ENCODE measurements around the gene WDFY2. TPM values are rescaled to one million over a fixed set of nuclear protein-coding genes. Genes with fewer than 3 reads are reported as not detected.

The WDFY2 gene
- polyA plus RNA-seq, 3 donors = 6.5 to 40.1 (median 9.1) TPM

DNA sequence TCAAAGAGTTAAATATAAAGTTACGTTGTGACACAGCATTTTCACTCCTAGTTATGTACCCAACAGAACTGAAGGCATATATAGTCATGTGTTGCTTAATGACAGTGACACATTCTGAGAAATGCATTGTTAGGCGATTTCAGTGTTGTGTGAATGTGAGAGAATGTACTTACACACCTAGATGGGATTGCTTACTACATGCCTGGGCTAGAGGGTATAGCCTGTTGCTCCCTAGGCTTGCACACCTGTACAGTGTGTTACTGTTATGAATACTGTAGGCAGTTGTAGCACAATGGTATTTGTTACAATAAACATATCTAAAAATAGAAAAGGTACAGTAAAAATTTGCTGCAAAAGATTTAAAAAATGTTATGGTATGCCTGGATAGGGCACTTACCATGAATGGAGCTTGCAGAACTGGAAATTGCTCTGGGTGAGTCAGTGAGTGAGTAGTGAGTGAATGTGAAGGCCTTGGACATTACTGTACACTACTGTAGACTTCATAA, 130.5 kb downstream of the WDFY2 start:
- Histone ChIP-seq H3K4me1 (ENCODE audit: control insufficient read depth in 1 of 2, insufficient read depth in 2 of 2, low read length in 2 of 2) (peaks cover 10 to 11% of the 10 kb centered on the region in 2 donors), H3K4me3 (replicated peaks in 1 of 3; ENCODE audit: low read depth in 2 of 3, low read length in 3 of 3) (no peak overlapping the region), H3K36me3 (replicated peaks in 1 of 2; ENCODE audit: control insufficient read depth in 1 of 2, insufficient read depth in 2 of 2, low read length in 2 of 2) (peaks cover 13 to 26% of the 10 kb centered on the region in 2 donors), H3K4me2 (replicated peaks; ENCODE audit: extremely low read depth, low read length, poor library complexity, severe bottlenecking) (peak overlapping the region; percentile 26), H3K9ac (ENCODE audit: insufficient read depth, low read length, poor library complexity, severe bottlenecking) (peak overlapping the region; percentile 27), H2AFZ (ENCODE audit: insufficient read depth, low read depth, low read length, poor library complexity, severe bottlenecking) (no peak overlapping the region), H3K79me2 (ENCODE audit: insufficient read depth, low read length) (peaks cover 38% of the 10 kb centered on the region), H3K27me3 (ENCODE audit: control insufficient read depth in 2 of 2, insufficient read depth in 2 of 2, low read length in 2 of 2) (no peaks in the 10 kb centered on the region), H4K20me1 (ENCODE audit: insufficient read depth, low read length) (peaks cover 22% of the 10 kb centered on the region), H3K9me3 (replicated peaks in 1 of 2; ENCODE audit: control insufficient read depth in 1 of 2, insufficient read depth in 1 of 2, low read length in 2 of 2) (no peaks in the 10 kb centered on the region), H3K27ac (ENCODE audit: low read depth in 1 of 2, low read length in 2 of 2) (peak overlapping the region; percentile 56 to 77)
- H3K27me3 Mint-ChIP-seq (ENCODE audit: low read depth in 3 of 3) = no peaks in the 10 kb centered on the region
- peaks cover 0 to 3% (median 0%) of the 10 kb centered on the region in 7 donors for H3K9me3 Mint-ChIP-seq
- no peak overlapping the region for H3K4me3 Mint-ChIP-seq
- intact Hi-C loops (cut with micrococcal nuclease) = no loop called here
- peaks cover 14 to 27% of the 10 kb centered on the region in 2 donors for H3K36me3 Mint-ChIP-seq
- H3K27ac Mint-ChIP-seq = peak overlapping the region; percentile 86 to 95 (median 91)
- peaks cover 16% of the 10 kb centered on the region for H3K4me1 Mint-ChIP-seq
- no CpG with 5 or more reads among the region's 2 CpGs for WGBS (ENCODE audit: insufficient coverage)
- TF ChIP-seq, protein P1, sequence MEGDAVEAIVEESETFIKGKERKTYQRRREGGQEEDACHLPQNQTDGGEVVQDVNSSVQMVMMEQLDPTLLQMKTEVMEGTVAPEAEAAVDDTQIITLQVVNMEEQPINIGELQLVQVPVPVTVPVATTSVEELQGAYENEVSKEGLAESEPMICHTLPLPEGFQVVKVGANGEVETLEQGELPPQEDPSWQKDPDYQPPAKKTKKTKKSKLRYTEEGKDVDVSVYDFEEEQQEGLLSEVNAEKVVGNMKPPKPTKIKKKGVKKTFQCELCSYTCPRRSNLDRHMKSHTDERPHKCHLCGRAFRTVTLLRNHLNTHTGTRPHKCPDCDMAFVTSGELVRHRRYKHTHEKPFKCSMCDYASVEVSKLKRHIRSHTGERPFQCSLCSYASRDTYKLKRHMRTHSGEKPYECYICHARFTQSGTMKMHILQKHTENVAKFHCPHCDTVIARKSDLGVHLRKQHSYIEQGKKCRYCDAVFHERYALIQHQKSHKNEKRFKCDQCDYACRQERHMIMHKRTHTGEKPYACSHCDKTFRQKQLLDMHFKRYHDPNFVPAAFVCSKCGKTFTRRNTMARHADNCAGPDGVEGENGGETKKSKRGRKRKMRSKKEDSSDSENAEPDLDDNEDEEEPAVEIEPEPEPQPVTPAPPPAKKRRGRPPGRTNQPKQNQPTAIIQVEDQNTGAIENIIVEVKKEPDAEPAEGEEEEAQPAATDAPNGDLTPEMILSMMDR (IDR thresholded peaks at IDR 0.05) = no peak
- DNase-seq = peak; percentile 68 to 83 (median 79)

DNA sequence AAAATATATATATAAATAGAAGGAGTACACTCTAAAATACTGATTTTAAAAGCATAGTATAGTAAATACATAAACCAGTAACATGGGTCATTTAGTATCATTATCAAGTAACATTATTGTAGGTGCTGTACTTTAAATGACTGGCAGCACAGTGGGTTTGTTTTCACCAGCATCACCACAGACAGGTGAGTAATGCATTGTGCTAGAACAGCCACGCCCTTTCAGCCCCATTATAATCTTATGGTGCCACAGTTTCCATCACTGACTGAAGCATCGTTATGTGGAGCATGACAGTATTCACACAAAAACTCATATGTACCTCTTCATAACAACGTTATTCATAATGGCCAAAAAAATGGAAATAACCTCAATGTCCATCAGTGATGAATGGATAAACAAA, 131.4 kb downstream of the WDFY2 start:
- no peaks in the 10 kb centered on the region for H3K9me3 ChIP-seq (replicated peaks in 1 of 2; ENCODE audit: control insufficient read depth in 1 of 2, insufficient read depth in 1 of 2, low read length in 2 of 2)
- no CpG with 5 or more reads among the region's 3 CpGs for WGBS (ENCODE audit: insufficient coverage)
- H3K9me3 Mint-ChIP-seq = peaks cover 0 to 3% (median 0%) of the 10 kb centered on the region in 7 donors
- peaks cover 17 to 30% of the 10 kb centered on the region in 2 donors for H3K36me3 Mint-ChIP-seq
- peaks cover 22% of the 10 kb centered on the region for H4K20me1 ChIP-seq (ENCODE audit: insufficient read depth, low read length)
- H3K36me3 ChIP-seq (replicated peaks in 1 of 2; ENCODE audit: control insufficient read depth in 1 of 2, insufficient read depth in 2 of 2, low read length in 2 of 2) = peaks cover 19 to 35% of the 10 kb centered on the region in 2 donors
- H3K4me3 ChIP-seq (replicated peaks in 1 of 3; ENCODE audit: low read depth in 2 of 3, low read length in 3 of 3) = no peak overlapping the region
- H3K27ac ChIP-seq (ENCODE audit: low read depth in 1 of 2, low read length in 2 of 2) = no peak overlapping the region
- H2AFZ ChIP-seq (ENCODE audit: insufficient read depth, low read depth, low read length, poor library complexity, severe bottlenecking) = no peak overlapping the region
- TF ChIP-seq, protein P1 (IDR thresholded peaks at IDR 0.05) = no peak
- no peak for DNase-seq
- no peak overlapping the region for H3K9ac ChIP-seq (ENCODE audit: insufficient read depth, low read length, poor library complexity, severe bottlenecking)
- H3K4me1 Mint-ChIP-seq = peaks cover 16% of the 10 kb centered on the region
- peaks cover 47% of the 10 kb centered on the region for H3K79me2 ChIP-seq (ENCODE audit: insufficient read depth, low read length)
- H3K4me3 Mint-ChIP-seq = no peak overlapping the region
- intact Hi-C loops (cut with micrococcal nuclease) = no loop called here
- H3K27me3 Mint-ChIP-seq (ENCODE audit: low read depth in 3 of 3) = no peaks in the 10 kb centered on the region
- H3K27me3 ChIP-seq (ENCODE audit: control insufficient read depth in 2 of 2, insufficient read depth in 2 of 2, low read length in 2 of 2) = no peaks in the 10 kb centered on the region
- no peak overlapping the region for H3K4me2 ChIP-seq (replicated peaks; ENCODE audit: extremely low read depth, low read length, poor library complexity, severe bottlenecking)
- peaks cover 10 to 11% of the 10 kb centered on the region in 2 donors for H3K4me1 ChIP-seq (ENCODE audit: control insufficient read depth in 1 of 2, insufficient read depth in 2 of 2, low read length in 2 of 2)
- H3K27ac Mint-ChIP-seq = no peak overlapping the region
